ENCODE results near the gene SNTN. TPM values are rescaled to one million over a fixed set of nuclear protein-coding genes. Genes with fewer than 3 reads are reported as not detected.

SNTN gene
- polyA plus RNA-seq, 1 of the 3 experiments (the other 2 are of a cell fraction): not detected

- Histone ChIP-seq H4K20me1 (ENCODE audit: insufficient read depth) (no peaks in the 10 kb centered on the region), H3K4me1 (ENCODE audit: control insufficient read depth in 1 of 2, insufficient read depth in 2 of 2, low read depth in 1 of 2, low read length in 1 of 2) (no peaks in the 10 kb centered on the region), H3K9ac (no peak overlapping the region), H3K27me3 (ENCODE audit: insufficient read depth) (no peaks in the 10 kb centered on the region), H3K9me3 (no peaks in the 10 kb centered on the region), H3K9me2 (no peaks in the 10 kb centered on the region), H2AFZ (ENCODE audit: low read depth) (no peak overlapping the region), H3K36me3 (replicated peaks in 1 of 2; ENCODE audit: control insufficient read depth in 1 of 2, insufficient read depth in 2 of 2, low read length in 1 of 2) (no peaks in the 10 kb centered on the region), H3K4me2 (no peak overlapping the region), H3K79me2 (ENCODE audit: insufficient read depth) (no peaks in the 10 kb centered on the region), H3K27ac (ENCODE audit: low read depth in 2 of 2, low read length in 1 of 2) (no peak overlapping the region), H3K4me3 (ENCODE audit: low read depth in 2 of 2, low read length in 1 of 2) (no peak overlapping the region), H3F3A (replicated peaks; ENCODE audit: insufficient read depth) (no peaks in the 10 kb centered on the region)
- CTCF ChIA-PET: no interaction called here
- DNase-seq: no peak
- TF ChIP-seq MXI1 (IDR thresholded peaks at IDR 0.05; ENCODE audit: low read depth, low read length): no peak
- TF ChIP-seq EZH2phosphoT487 (IDR thresholded peaks at IDR 0.05; ENCODE audit: borderline replicate concordance, low read depth): no peak
- 0% methylated on average over 1 of the region's 1 CpG for WGBS (ENCODE audit: low lambda C conversion rate)
- POLR2A ChIA-PET: no interaction called here
Observed at GRCh38 chr3:63689285-63689684, 36.8 kb downstream of the SNTN start.

- H3K36me3 ChIP-seq (replicated peaks in 1 of 2; ENCODE audit: control insufficient read depth in 1 of 2, insufficient read depth in 2 of 2, low read length in 1 of 2): no peaks in the 10 kb centered on the region
- no peaks in the 10 kb centered on the region for H3F3A ChIP-seq (replicated peaks; ENCODE audit: insufficient read depth)
- no peak overlapping the region for H3K9ac ChIP-seq
- H2AFZ ChIP-seq (ENCODE audit: low read depth): no peak overlapping the region
- DNase-seq: no peak
- no peaks in the 10 kb centered on the region for H3K9me3 ChIP-seq
- no peaks in the 10 kb centered on the region for H3K4me1 ChIP-seq (ENCODE audit: control insufficient read depth in 1 of 2, insufficient read depth in 2 of 2, low read depth in 1 of 2, low read length in 1 of 2)
- CTCF ChIA-PET: no interaction called here
- no peak overlapping the region for H3K27ac ChIP-seq (ENCODE audit: low read depth in 2 of 2, low read length in 1 of 2)
- no peaks in the 10 kb centered on the region for H3K9me2 ChIP-seq
- H4K20me1 ChIP-seq (ENCODE audit: insufficient read depth): no peaks in the 10 kb centered on the region
- no peak for TF ChIP-seq REST (IDR thresholded peaks at IDR 0.05; ENCODE audit: low read depth, low read length)
- TF ChIP-seq NFIC (IDR thresholded peaks at IDR 0.05; ENCODE audit: borderline replicate concordance): no peak
- no peak for TF ChIP-seq ELF1 (IDR thresholded peaks at IDR 0.05)
- no peak for TF ChIP-seq IRF3 (IDR thresholded peaks at IDR 0.05; ENCODE audit: low read depth, low read length)
- no peak overlapping the region for H3K4me2 ChIP-seq
- no peak overlapping the region for H3K4me3 ChIP-seq (ENCODE audit: low read depth in 2 of 2, low read length in 1 of 2)
- no peaks in the 10 kb centered on the region for H3K27me3 ChIP-seq (ENCODE audit: insufficient read depth)
- POLR2A ChIA-PET: no interaction called here
- H3K79me2 ChIP-seq (ENCODE audit: insufficient read depth): no peaks in the 10 kb centered on the region
Observed at GRCh38 chr3:63693351-63693750, 40.9 kb downstream of the SNTN start.

Measured in SK-N-SH (cell line).